NCI-H446 treated with DMSO at 0.1 percent for 48 hours (cell line): Measurements from ENCODE around the gene TRPV5.
"Not testable (repeated sequence)": the region's sequence is repeated elsewhere in the genome, so short reads cannot be mapped to it uniquely, and the experiment has no call there.

Experiments used
- DNase-seq: peaks from one replicate; lab custom pipeline; 2025; lab: John Stamatoyannopoulos, UW

TRPV5 gene

GRCh38 chr7:142933624-142934023 is at the start of gene TRPV5:
Gene TRPV5, minus strand, starts transcription at chr7:142933746. Its CDS starts 287 bp downstream, at chr7:142933459.
- no peak for DNase-seq

- DNase-seq: not testable (repeated sequence)
Observed at GRCh38 chr7:142978402-142978801, 44.9 kb upstream of the TRPV5 start.

- DNase-seq: no peak
Observed at GRCh38 chr7:142974626-142975025, 41.1 kb upstream of the TRPV5 start.

GRCh38 chr7:142969183-142969582 is 35.6 kb upstream of the TRPV5 start:
- DNase-seq: no peak

GRCh38 chr7:142968229-142968628 is 34.7 kb upstream of the TRPV5 start:
- no peak for DNase-seq

DNA sequence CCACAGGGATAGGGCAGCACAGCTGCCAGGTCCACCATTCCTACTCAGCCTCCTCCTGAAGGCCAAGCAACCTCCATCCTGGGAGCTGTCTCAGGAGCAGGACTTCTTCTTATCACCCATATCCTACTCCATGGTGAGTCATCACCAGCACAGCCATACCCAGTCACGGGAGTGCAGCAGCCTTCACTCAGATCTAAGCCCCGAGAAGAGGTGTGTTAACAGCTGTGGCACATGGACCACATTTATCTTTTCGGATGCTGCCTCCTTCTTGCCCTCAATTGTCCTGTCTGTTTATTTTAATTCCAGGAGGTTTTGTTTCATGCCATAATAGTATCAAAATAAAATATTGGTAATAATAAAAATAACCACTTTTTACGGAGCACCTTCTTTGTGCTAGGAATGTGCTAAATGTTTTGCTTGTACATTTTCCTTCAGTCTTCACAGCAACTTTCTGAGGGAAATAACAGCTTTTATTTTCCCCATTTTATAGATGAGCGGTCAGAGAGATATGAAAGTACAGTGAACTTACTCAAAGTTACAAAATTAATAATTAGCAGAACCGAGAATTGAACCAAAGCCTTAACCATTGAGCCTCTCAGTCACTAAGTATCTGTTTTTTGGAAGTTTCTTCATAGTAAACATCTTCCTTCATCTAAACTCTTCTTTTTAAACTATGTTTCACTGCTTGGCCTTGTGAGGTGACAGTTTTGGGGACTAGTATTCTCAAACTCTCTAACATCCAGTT is 31.1 kb upstream of the TRPV5 start:
- no peak for DNase-seq

DNA sequence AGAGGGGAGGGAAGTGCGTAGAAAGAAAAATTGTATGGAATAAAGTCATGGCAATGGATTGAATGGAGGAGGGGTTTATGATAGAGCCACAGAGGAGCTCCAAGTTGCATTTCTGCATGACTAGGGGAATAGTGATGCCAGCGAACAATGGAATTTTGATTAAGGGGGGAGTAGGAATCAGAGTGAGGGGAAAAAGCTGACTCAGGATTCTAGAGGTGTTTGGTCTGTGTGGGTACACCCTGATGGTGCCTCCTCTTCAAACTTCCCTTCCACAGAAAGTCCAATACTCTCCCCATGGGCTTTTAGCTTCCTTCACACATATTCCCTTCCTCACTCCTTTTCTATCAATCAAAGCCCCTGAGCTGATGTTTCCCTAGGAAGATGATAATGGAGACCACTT is 30.4 kb upstream of the TRPV5 start:
- DNase-seq: no peak

DNA sequence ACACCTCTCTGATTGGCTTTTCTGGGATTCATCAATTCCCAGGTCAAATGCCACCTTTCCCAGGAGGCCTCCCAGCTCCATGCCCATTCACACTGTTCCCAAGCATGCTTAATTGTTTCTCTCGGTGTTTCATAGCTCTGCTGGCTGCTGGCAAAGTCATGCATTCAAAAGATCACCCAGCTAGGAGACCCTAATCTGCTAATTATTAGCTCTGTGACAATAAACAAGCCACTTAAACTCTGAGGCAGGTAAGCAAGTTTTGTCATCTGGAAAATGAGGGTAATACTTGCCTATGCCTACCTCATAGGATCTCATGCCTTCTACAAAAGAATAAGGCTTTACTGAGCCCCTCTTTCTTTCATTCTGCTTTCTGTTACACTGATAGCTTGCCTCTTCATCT is 29.4 kb upstream of the TRPV5 start:
- no peak for DNase-seq

DNA sequence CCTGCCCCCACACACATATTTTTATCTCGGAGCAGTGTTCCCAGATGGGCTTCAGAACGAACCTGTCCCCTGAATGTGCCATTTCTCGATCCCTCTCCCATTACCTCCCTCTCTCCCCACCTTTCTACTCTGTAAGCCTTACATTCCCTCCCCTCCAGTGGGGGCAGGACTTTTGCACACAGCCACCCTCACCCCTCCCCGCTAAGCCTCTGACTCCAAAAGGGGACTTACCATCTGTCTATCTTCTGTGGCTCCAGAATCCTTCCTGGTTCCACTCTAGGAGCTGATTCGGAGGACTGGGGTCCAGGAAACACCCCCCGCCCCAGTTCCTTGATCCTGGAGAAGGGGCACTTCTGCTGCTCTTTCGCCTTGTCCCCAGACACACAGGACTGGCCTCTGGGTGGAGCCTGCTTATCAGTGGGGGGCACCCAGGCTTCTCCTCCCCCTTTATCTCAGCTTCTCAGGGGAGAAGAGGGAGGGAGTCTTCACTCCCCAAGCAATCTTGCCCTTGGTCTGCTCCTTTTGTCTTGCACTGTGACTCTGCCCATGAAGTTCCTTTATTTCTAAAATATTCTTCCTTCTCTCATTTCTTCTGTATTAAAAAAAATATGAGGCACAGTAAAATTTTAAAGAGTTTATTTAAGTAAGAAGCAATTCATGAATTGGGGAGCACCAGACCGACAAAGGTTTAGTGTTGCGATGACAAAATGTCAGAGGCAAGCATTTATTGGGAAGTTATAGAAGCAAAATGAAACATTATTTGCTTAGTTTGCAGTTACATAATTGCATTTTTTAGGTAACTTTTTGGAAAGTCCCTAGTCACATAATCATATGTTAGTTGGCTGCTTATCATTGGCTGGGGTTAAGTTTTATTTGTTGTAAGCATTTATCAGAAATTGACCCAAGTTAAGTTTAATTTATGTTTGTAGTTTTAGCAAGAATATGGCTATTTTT is 28.7 kb upstream of the TRPV5 start, which contains the start of gene KEL:
TSS of gene KEL (minus strand) at position 391 of the 954 bp plus-strand sequence. CDS start at position 234, 157 bp downstream.
- DNase-seq: no peak

GRCh38 chr7:142961595-142961972 is 28.0 kb upstream of the TRPV5 start:
- no peak for DNase-seq

DNA sequence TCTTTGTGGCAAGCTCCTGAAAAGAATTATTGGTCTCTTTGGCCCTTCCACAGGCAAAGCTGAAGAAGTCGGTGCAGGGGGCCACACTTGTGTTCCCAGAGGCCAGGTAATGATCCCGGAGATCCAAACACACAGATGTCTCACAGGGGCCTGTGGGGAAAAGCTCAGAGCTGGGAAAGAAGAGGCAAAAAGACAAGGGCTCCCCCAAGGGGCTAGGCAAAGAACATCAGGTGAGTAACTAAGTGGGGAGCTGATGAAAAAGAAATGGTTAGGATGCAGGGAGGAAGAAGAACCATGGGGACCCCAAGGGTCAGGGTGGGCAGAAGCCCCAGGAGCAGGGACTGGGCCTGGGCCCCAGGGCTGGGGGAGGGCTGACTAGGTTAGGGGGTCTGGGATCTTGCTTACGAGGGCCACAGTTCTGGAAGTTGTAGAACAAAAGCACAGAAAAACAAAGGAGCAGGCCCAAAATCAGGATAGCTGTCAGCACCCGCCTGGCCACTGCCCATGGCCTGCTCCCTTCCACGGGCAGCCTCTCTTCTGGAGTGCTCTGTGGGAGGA is 27.5 kb upstream of the TRPV5 start:
- DNase-seq: no peak

- no peak for DNase-seq
Observed at GRCh38 chr7:142959202-142959601, 25.7 kb upstream of the TRPV5 start.

- DNase-seq: no peak
Observed at GRCh38 chr7:142957723-142958122, 24.2 kb upstream of the TRPV5 start.

GRCh38 chr7:142956951-142957623 is 23.5 kb upstream of the TRPV5 start:
- DNase-seq: no peak

DNA sequence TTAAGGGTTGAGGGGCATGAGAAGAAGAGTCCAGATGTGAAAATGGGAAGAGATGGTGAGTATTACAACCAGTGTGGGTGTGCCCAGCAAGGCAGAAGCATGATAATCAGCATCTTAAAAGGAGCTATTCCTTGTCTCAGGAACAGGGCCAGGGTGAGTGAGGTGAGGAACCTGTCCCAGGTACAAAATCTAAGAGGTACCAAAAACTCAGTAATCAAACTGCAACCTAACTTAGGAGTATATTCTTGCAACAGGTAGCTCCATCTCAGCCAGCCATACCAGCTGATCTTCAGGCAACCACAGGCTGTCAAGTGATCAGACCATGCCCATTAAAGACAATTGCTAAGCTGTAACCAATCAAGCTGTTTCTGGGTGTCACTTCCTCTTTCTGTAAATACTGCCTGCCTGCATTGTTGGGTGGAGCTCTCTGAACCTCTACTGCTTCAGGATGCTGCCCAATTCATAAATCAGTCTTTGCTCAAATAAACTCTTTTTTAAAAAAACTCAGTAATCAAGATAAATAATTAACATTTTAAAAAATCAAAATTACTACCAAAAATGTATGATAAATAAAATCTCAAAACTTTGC is 21.2 kb upstream of the TRPV5 start:
- no peak for DNase-seq

DNA sequence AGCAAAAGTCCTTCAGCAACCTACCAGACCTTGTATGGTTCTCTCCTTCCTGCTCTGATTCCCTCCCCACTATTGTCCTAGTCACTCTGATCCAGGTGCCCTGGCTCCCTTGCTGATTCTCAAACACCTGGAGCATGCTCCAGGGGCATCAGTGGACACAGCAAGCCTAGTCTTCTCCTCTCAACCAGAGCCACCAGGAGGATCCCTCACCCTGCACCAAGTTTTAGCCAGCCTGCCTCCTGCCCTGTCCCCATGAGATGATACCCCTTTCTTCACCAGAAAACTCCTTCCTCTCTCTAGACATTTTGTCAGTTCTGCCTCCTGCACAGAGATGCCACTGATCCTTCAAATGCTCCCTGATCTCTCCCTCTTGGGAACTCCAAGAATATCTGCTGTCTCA is 16.7 kb upstream of the TRPV5 start:
- no peak for DNase-seq

DNA sequence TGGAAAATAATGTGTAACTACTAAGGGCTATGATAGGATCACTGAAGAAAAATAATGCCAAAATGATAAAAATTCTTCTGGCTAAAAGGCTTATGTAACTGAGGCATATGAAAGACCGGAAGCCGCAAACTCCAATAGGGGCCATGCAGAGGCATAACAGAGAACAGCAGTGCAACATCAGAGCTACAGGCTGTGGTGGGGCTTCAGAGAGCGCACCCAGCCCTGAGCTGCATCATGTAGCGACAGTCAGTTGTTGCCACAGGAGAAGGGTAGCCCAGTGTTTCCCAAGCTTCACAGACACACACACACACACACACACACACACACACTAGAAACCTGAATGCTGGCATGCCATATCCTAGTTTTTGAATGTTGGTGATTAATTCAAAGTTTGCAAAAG is 15.1 kb upstream of the TRPV5 start:
- DNase-seq: no peak

- DNase-seq: no peak
Observed at GRCh38 chr7:142945001-142945400, 11.5 kb upstream of the TRPV5 start.

DNA sequence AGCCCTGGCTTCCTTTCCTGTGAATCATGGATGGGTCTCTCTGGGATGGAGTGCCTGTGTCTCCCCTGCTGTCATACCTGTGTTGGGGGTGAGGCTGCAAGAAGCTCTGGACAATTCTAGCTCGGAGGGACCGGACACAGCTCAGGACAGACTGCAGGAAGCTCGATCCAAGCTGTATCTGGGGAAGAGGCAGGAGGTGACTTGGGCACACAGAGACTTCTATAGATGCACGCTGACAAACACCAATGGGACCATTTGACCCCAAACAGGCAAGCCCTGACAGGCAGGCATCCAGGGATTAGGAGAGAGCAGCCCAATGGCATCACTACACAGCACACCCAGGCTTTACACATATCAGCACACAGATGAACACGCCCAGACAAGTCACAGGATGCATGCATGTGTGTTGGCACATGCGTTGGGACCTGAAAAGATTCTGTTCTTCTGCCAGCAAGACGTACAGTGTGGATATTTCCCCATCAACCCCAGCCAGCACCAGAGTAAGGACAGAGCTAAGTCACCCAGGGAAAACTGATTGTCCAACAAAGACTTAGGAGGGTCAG is 10.2 kb upstream of the TRPV5 start:
- no peak for DNase-seq

GRCh38 chr7:142942746-142943145 is 9.2 kb upstream of the TRPV5 start:
- DNase-seq: no peak

GRCh38 chr7:142941541-142941940 is 8.0 kb upstream of the TRPV5 start:
- no peak for DNase-seq
